Effector CD8-positive, alpha-beta T cell (primary cell): ENCODE results near the gene RPL9.
"Not testable (repeated sequence)": the region's sequence is repeated elsewhere in the genome, so short reads cannot be mapped to it uniquely, and the experiment has no call there.

Experiments used
- DNase-seq: peaks from one replicate; lab custom pipeline; 2025; lab: John Stamatoyannopoulos, UW

RPL9 gene

DNA sequence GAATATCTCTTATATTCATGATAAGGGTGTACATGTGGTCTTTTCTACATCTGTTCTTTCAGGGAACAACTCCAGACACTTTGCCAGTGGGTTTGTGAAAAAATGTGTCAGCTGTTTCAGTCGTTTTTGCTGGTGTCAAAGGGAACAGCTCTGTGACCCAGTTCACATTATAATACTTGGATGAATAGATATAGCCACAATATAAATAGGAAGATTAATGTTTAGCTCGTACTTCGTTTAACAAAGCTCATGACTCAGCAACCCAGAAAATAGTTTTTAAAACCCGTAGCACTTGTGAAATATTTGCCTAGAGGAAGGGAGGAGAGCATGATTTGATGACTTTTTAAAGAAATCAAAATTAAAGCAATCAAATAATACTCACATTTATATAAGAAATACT is 8.0 kb upstream of the RPL9 start:
- no peak for DNase-seq

- no peak for DNase-seq
Measured at GRCh38 chr4:39464886-39465501, 6.3 kb upstream of the RPL9 start.

DNA sequence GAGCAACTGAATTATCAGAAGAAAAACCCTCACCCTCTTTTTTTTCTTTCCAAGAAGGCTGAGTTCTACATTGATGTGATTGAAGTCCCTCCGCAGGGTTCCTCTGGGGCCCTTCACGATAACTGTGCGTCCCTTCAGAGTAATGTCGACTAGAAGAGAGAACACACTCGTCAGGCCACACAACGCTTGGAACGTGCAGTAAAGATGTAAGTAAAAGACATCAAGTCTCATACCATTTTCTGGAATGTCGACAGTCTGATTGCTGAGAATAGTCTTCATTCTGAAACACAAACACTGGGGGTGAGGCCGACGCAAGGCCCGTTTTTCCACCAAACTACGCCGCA is 589 bp downstream of the RPL9 start:
- not testable (repeated sequence) for DNase-seq

- no peak for DNase-seq
Measured at GRCh38 chr4:39456946-39457763, 1.6 kb downstream of the RPL9 start.

GRCh38 chr4:39455486-39455885 is 3.2 kb downstream of the RPL9 start:
- DNase-seq = no peak

- DNase-seq = no peak
Measured at GRCh38 chr4:39453738-39454137, 5.0 kb downstream of the RPL9 start.

- no peak for DNase-seq
Measured at GRCh38 chr4:39452860-39453587, 5.7 kb downstream of the RPL9 start.

DNA sequence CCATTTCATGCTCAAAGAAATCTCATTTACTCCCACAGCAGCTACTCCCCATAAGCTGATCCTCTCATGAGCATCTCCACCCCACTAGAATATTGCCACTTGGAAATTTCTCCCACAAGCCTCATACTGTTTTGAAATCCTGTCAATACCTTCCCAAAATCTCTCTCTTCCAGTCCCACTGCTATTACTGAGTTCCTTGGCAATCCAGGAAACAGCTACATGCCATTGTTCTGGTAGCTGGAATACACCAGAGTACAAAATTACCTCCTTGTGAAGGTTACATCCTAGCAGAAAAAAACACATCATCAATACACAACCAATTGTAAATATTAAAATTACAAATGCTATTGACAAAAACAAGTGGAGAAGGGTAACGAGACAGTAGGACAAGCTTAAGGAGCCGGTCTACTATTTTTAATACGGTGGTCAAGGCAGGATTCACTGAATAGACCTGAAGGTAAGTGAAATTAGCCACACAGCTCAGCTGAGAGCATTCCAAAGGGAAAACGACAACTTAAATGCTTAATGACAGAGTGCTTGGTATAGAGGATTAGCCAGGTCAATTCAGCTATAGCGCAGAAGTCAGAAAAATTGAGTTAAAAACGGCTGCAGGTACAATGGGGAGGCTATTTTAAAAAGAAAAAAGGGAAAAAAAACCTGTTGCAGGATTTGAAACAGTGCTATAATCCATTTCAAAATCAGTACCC is 6.4 kb downstream of the RPL9 start:
- no peak for DNase-seq

DNA sequence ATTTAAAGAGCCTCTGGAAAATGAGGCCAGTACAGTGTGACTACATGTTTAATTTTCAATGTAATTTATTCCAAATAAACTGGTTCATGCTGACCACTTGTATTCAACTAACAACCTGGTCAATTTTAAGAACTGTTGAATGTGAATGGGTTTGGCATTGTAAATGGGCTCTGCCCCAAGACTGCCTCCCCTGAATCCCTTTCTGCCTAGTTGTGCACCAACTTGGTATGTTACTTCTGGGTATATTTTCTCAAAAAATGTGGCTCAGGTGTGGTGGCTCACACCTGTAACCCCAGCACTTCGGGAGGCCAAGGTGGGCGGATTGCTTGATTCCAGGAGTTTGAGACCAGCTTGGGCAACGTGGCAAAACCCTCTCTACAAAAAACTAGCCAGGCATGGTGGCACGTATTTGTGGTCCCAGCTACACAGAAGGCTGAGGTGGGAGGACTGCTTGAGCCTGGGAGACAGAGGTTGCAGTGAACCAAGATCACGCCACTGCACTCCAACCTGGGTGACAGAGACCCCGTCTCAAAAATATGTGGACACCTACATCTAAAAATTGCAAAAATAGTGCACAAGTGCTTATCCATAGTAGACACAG is 7.2 kb downstream of the RPL9 start:
- DNase-seq = no peak

GRCh38 chr4:39450618-39451017 is 8.1 kb downstream of the RPL9 start:
- DNase-seq = no peak

DNA sequence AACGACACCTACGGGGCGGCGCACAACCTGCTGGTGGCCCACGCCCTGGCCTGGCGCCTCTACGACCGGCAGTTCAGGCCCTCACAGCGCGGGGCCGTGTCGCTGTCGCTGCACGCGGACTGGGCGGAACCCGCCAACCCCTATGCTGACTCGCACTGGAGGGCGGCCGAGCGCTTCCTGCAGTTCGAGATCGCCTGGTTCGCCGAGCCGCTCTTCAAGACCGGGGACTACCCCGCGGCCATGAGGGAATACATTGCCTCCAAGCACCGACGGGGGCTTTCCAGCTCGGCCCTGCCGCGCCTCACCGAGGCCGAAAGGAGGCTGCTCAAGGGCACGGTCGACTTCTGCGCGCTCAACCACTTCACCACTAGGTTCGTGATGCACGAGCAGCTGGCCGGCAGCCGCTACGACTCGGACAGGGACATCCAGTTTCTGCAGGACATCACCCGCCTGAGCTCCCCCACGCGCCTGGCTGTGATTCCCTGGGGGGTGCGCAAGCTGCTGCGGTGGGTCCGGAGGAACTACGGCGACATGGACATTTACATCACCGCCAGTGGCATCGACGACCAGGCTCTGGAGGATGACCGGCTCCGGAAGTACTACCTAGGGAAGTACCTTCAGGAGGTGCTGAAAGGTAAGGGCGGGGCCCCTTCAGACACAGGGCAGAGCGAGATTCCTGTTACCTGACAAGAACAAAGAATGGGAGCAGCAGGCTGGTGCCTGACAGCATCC is 11.7 kb downstream of the RPL9 start:
- DNase-seq = peak; percentile 36

- DNase-seq = no peak
Measured at GRCh38 chr4:39446483-39446841, 12.3 kb downstream of the RPL9 start.

DNA sequence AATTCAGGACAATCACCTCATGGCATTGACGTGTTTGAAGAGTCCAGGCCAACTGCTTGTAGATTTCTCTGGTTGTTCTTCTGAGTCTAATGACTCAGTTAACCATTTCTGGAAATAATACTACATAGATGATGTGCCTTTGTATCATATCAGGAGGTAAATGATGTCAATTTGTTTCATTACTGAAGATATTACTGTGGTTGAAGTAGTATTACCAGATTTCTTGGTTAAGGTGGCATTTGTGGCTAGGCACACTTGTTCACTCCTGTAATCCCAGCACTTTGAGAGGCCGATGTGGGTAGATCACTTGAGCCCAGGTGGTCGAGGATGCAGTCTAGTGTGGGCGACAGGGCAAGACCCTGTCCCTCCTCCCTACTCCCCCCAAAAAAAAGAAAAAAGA is 15.7 kb downstream of the RPL9 start:
- no peak for DNase-seq

- DNase-seq = no peak
Measured at GRCh38 chr4:39441593-39441992, 17.1 kb downstream of the RPL9 start.

- DNase-seq = no peak
Measured at GRCh38 chr4:39435659-39436563, 22.8 kb downstream of the RPL9 start.

DNA sequence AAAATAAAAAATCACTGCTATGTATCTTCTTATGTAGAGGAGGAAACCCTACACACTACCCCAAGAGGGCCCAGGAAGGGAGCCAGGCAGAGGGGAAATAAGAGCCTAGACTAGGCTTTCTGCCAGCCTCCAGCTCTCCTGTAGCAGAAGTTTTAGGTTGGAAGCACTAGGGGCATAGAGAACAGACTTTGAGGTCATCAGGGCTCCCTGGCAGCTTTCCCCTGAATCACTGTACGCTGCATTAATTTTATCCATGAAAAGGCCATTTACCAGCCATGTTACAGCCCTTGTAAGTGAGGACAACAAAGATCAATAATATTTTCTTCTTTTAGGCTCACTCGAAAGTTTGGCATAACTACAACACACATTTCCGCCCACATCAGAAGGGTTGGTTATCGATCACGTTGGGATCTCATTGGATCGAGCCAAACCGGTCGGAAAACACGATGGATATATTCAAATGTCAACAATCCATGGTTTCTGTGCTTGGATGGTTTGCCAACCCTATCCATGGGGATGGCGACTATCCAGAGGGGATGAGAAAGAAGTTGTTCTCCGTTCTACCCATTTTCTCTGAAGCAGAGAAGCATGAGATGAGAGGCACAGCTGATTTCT is 24.7 kb downstream of the RPL9 start:
- DNase-seq = no peak

DNA sequence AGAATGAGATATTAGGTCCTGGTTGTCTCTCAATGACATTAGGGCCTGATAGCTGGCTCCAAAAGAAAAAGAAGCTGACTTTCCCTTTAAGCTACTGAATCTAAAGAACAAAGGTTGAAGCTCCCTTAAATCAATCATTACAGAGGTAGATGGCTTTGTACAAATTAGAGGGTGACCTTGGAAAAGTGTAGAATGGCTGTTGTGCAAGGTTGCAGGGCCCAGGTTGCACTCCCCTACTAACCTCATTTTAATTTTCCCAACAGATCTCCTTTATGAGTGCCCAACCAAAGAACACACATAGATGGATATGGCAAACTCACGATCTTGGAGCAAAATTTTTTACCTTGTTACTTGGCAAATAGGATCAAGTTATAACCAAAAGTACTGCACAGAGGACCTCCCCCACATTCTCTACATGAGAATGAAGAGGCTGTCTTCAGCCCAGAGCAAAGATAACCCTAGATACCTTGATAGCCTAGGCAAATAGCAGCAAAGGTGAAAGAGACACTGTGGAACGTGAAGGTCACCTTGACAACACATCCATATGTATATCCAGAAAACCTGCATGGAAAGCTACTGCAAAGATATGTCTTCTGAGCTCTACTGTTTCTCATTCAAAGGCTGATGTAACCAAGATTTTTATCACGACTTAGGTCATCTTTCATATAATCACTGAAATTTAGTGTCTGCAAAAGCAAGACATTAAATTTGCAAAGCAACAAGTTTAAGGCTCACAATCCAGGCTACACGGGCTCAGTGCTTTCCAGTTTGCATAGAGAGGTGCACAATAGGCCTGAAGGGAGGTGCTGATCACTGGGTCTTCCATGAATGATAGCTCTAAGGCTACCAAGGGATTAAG is 29.0 kb downstream of the RPL9 start:
- DNase-seq = no peak

GRCh38 chr4:39427520-39428114 is 31.1 kb downstream of the RPL9 start:
- no peak for DNase-seq

DNA sequence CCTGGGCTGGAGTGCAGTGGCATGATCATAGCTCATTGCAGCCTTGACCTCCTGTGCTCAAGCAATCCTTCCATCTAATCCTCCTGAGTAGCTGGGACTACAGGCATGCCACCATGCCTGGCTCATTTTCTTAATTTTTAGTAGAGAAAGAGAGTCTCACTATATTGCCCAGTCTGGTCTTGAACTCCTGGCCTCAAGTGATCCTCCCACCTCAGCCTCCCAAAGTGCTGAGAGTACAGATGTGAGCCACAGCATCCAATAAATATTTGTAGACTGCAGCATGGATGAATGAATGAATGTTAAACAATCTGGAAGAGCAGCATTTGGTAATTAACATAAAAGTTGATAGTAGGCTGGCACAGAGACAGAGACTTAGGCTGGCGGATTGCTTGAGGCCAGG is 32.0 kb downstream of the RPL9 start:
- DNase-seq = no peak
